HCT116 (cell line): ENCODE results near the gene IQCM. TPM values are rescaled to one million over a fixed set of nuclear protein-coding genes. Genes with fewer than 3 reads are reported as not detected.

Source experiments
- ATAC-seq: fragments of 200-7000 bp; cut with Tn5 transposase; 2 replicates; pipeline ENCODE4 v1.9.1; 2020; ENCODE audit warnings: mild to moderate bottlenecking, moderate library complexity
- BruUV-seq: library from RNA; stranded (reverse); fragments of 400-500 nt; replicated peaks from 2 replicates; lab custom pipeline; 2021; lab: Mats Ljungman, UMichigan
- CTCF ChIA-PET: fragments of 300-600 bp; sonication (Branson Sonifier 250); formaldehyde crosslinking; loops from one replicate; lab custom pipeline; 2021; ENCODE audit warnings: antibody characterized with exemption; lab: Charles Lee
- POLR2A ChIA-PET: fragments of 300-600, 350-600 bp; sonication (Branson Sonifier 250); formaldehyde crosslinking; loops from one replicate; lab custom pipeline; 2021; ENCODE audit warnings: antibody characterized with exemption; lab: Charles Lee
- RAD21 ChIA-PET, 2 experiments: fragments of 300-600 bp; sonication (Branson Sonifier 250); formaldehyde crosslinking; loops; one replicate each; lab custom pipeline; 2023; ENCODE audit warnings: low total read pairs in 2 of 2; ENCODE audit not compliant: uncharacterized antibody in 2 of 2, unreplicated experiment in 2 of 2, low non-redundant PET in 1 of 2; lab: Charles Lee
- DNase-seq: peaks from one replicate; pipeline ENCODE4 v3.0.0-alpha.2; 2010; ENCODE audit warnings: low read depth, low spot score
- H2AFZ ChIP-seq: fragments of 200-600 bp; shearing (Covaris generic), sonication (generic); 2 replicates; pipeline ENCODE4 v1.6.1; 2017; ENCODE audit warnings: low read depth, mixed run types, mixed read lengths, antibody characterized with exemption, low read length; ENCODE audit not compliant: poor library complexity, severe bottlenecking
- H3K27ac ChIP-seq: 2 replicates; pipeline ENCODE4 v1.5.1; 2012; ENCODE audit warnings: low read depth, low read length
- H3K27me3 ChIP-seq: fragments of 200-600 bp; sonication (generic); 2 replicates; pipeline ENCODE4 v1.6.1; 2016; ENCODE audit warnings: mixed run types, low read length, mixed read lengths; ENCODE audit not compliant: insufficient read depth
- H3K36me3 ChIP-seq, 2 experiments: fragments of 200-500 bp in 1 of 2; fragments of 200-600 bp in 1 of 2; sonication (Bioruptor generic) in 1 of 2; sonication (generic) in 1 of 2; 2 replicates each; pipeline versions ENCODE4 v1.5.1 to v1.6.1; 2014 to 2016; ENCODE audit warnings: low read length in 2 of 2, inconsistent platforms in 1 of 2, mixed read lengths in 1 of 2, mixed run types in 1 of 2; ENCODE audit not compliant: insufficient read depth in 2 of 2, control insufficient read depth in 1 of 2
- H3K4me1 ChIP-seq, 2 experiments: fragments of 200-600 bp in 1 of 2; sonication (generic) in 1 of 2; 2 replicates each; pipeline versions ENCODE4 v1.5.1 to v1.6.1; 2012 to 2017; ENCODE audit warnings: low read length in 2 of 2, inconsistent platforms in 1 of 2, mild to moderate bottlenecking in 1 of 2, mixed read lengths in 1 of 2, mixed run types in 1 of 2, moderate library complexity in 1 of 2; ENCODE audit not compliant: insufficient read depth in 2 of 2, control insufficient read depth in 1 of 2
- H3K4me2 ChIP-seq: fragments of 200-600 bp; sonication (generic); 2 replicates; pipeline ENCODE4 v1.6.1; 2017; ENCODE audit warnings: mixed run types, low read length, mixed read lengths
- H3K4me3 ChIP-seq, 2 experiments: fragments of 200-600 bp in 1 of 2; sonication (generic) in 1 of 2; replicated peaks in 1 of 2; 2 replicates each; pipeline ENCODE4 v1.5.1; 2011 to 2016; ENCODE audit warnings: low read length in 2 of 2, control low read depth in 1 of 2, low read depth in 1 of 2, mild to moderate bottlenecking in 1 of 2, mixed read lengths in 1 of 2, mixed run types in 1 of 2
- H3K79me2 ChIP-seq: fragments of 200-600 bp; sonication (generic); 2 replicates; pipeline ENCODE4 v1.6.1; 2017; ENCODE audit warnings: mild to moderate bottlenecking, mixed run types, low read length, moderate library complexity, mixed read lengths; ENCODE audit not compliant: insufficient read depth
- H3K9ac ChIP-seq: fragments of 200-600 bp; sonication (generic); 2 replicates; pipeline ENCODE4 v1.6.1; 2016; ENCODE audit warnings: low read length, mixed read lengths
- H3K9me2 ChIP-seq: fragments of 200-600 bp; sonication (generic), shearing (Covaris generic); 2 replicates; pipeline ENCODE4 v1.6.1; 2017; ENCODE audit warnings: mixed run types, mild to moderate bottlenecking, moderate library complexity; ENCODE audit not compliant: insufficient read depth
- H3K9me3 ChIP-seq, 2 experiments: fragments of 200-500 bp in 1 of 2; fragments of 200-600 bp in 1 of 2; sonication (Bioruptor generic) in 1 of 2; sonication (generic) in 1 of 2; 2 replicates each; pipeline ENCODE4 v1.6.1; 2014 to 2017; ENCODE audit warnings: low read length in 2 of 2, mixed read lengths in 2 of 2, inconsistent platforms in 1 of 2, low read depth in 1 of 2, mild to moderate bottlenecking in 1 of 2, mixed run types in 1 of 2, moderate library complexity in 1 of 2; ENCODE audit not compliant: control insufficient read depth in 1 of 2, insufficient read depth in 1 of 2
- H4K20me1 ChIP-seq: fragments of 200-600 bp; sonication (generic), shearing (Covaris generic); 2 replicates; pipeline ENCODE4 v1.6.1; 2017; ENCODE audit warnings: mixed run types, mild to moderate bottlenecking, moderate library complexity; ENCODE audit not compliant: insufficient read depth
- ATF3 ChIP-seq: IDR thresholded peaks from 2 replicates; pipeline ENCODE4 v1.6.1; 2012
- CBX3 ChIP-seq: IDR thresholded peaks from 2 replicates; pipeline ENCODE4 v1.6.1; 2012; ENCODE audit warnings: low read depth
- CEBPB ChIP-seq: IDR thresholded peaks from 2 replicates; pipeline ENCODE4 v1.6.1; 2012; ENCODE audit warnings: low read depth
- ELF1 ChIP-seq: IDR thresholded peaks from 2 replicates; pipeline ENCODE4 v1.6.1; 2012; ENCODE audit warnings: low read depth, borderline replicate concordance
- FOSL1 ChIP-seq: IDR thresholded peaks from 2 replicates; pipeline ENCODE4 v1.6.1; 2012; ENCODE audit warnings: low read depth
- POLR2A ChIP-seq: IDR thresholded peaks from 2 replicates; pipeline ENCODE4 v1.7.0; 2011; ENCODE audit warnings: borderline replicate concordance; ENCODE audit not compliant: insufficient read depth, insufficient read length; ENCODE audit errors: extremely low read depth
- POLR2AphosphoS5 ChIP-seq: IDR thresholded peaks from 2 replicates; pipeline ENCODE4 v1.6.1; 2011; ENCODE audit warnings: mild to moderate bottlenecking, low read depth, low read length, moderate library complexity
- SIN3A ChIP-seq: IDR thresholded peaks from 2 replicates; pipeline ENCODE4 v1.6.1; 2012; ENCODE audit warnings: low read depth
- TCF7L2 ChIP-seq: IDR thresholded peaks from 2 replicates; pipeline ENCODE4 v1.7.0; 2011; ENCODE audit warnings: borderline replicate concordance, inconsistent platforms; ENCODE audit not compliant: insufficient read depth, insufficient read length; ENCODE audit errors: extremely low read depth
- YY1 ChIP-seq: IDR thresholded peaks from 2 replicates; pipeline ENCODE4 v1.6.1; 2011; ENCODE audit warnings: low read length, low read depth, moderate library complexity, mild to moderate bottlenecking; ENCODE audit not compliant: insufficient replicate concordance; ENCODE audit errors: extremely low read depth
- ZNF274 ChIP-seq: fragments of 200-500 bp; sonication (Bioruptor generic); IDR thresholded peaks from 2 replicates; pipeline ENCODE4 v1.6.1; 2014; ENCODE audit warnings: mild to moderate bottlenecking, low read depth, low read length, inconsistent platforms
- intact Hi-C: fragments of 100-400 bp; cut with micrococcal nuclease; formaldehyde crosslinking; loops from 2 replicates; pipeline ENCODE4 v1.10.0; 2022
- total RNA-seq: library from RNA; stranded (reverse); gene quantifications from one replicate; pipeline ENCODE4 v1.2.1, GENCODE V29; 2021; ENCODE audit not compliant: unreplicated experiment
- TF ChIP-seq, protein P1 (sequence below): IDR thresholded peaks from 2 replicates; pipeline ENCODE4 v1.6.1; 2012

The IQCM gene
- total RNA-seq, 1 experiment from 2014 or later, result 0.20 TPM

DNA sequence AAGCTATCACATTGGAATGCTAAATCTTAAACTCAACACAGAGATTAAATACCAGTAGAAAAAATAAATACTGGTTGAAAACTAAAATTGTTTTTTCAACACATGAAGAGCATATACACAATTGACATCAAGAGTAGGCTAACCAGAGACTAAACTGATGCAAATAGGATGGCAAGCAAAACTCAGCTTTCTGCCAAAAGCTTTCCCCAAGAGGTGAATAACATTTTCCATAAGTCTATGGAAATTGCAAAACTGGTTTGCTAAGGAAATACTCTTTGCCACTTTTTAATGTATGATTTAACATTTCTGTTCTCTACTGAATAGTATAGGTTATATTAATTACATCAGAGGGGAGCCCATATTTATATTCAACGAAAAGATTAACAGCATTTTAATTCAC, 23.8 kb downstream of the IQCM start:
- ATAC-seq, result no peak
- POLR2A ChIA-PET, result no interaction called here
- no TSS peak for BruUV-seq
- Histone ChIP-seq H2AFZ (no peak overlapping the region), H3K9me2 (no peaks in the 10 kb centered on the region), H3K79me2 (no peaks in the 10 kb centered on the region), H3K4me2 (no peak overlapping the region), H3K27me3 (no peaks in the 10 kb centered on the region), H3K4me1 (no peaks in the 10 kb centered on the region), H3K9me3 (no peaks in the 10 kb centered on the region), H4K20me1 (no peaks in the 10 kb centered on the region), H3K9ac (no peak overlapping the region), H3K36me3 (no peaks in the 10 kb centered on the region), H3K27ac (no peak overlapping the region), H3K4me3 (no peak overlapping the region)
- CTCF ChIA-PET, result no interaction called here
- no peak for DNase-seq
- intact Hi-C loops, result no loop called here
- TF ChIP-seq YY1 (no peak), FOSL1 (no peak), POLR2AphosphoS5 (no peak), CEBPB (no peak), SIN3A (no peak), CBX3 (no peak)
- RAD21 ChIA-PET, result no interaction called here

DNA sequence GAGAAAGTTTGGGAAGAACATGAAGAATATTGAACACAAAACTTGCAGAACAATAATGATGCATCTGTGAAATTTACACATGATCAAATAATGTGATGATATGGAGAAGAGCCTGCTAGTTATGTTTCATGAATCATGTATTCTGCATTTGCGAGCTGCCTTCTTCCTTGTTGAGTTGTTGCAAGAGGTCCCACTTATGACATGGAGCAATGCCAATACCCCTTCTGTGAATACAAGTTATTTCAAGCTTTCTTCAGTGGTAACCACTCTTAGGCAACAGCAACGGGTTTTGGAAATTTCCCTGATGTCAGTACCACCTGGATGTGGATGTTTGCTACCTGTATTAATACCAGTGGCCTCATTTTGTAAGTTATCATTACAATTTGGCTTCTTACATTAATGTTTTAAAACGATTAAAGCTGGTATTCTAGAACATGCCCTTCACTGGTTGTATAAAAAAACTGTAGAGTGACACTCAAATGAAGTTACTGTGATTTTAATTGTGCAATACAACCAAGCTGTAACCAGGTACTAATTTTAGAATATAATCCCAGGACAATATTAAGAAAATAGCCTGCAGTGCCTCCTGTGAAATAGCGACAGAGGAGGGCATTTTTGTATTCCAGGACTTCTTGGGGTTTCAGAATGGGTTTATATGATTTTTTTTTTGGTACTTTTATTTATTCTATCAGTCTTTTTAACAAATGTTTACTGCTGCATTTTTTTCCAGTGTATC, 25.3 kb downstream of the IQCM start:
- TF ChIP-seq TCF7L2 (no peak), POLR2A (no peak), SIN3A (no peak), CEBPB (no peak), ATF3 (no peak), ZNF274 (no peak), ELF1 (no peak)
- TF ChIP-seq, protein P1, sequence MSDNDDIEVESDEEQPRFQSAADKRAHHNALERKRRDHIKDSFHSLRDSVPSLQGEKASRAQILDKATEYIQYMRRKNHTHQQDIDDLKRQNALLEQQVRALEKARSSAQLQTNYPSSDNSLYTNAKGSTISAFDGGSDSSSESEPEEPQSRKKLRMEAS, result no peak
- CTCF ChIA-PET, result no interaction called here
- POLR2A ChIA-PET, result no interaction called here

More for the DNA sequence above, 25.3 kb downstream of the IQCM start:
- no peaks in the 10 kb centered on the region for H3K79me2 ChIP-seq
- H3K4me3 ChIP-seq, result no peak overlapping the region
- H3K9ac ChIP-seq, result no peak overlapping the region
- no peak for ATAC-seq
- no peak for DNase-seq
- no peaks in the 10 kb centered on the region for H3K9me3 ChIP-seq
- H3K36me3 ChIP-seq, result no peaks in the 10 kb centered on the region
- no TSS peak for BruUV-seq
- RAD21 ChIA-PET, result no interaction called here
- H3K27ac ChIP-seq, result no peak overlapping the region
- no peaks in the 10 kb centered on the region for H3K27me3 ChIP-seq
- H3K9me2 ChIP-seq, result no peaks in the 10 kb centered on the region
- H3K4me2 ChIP-seq, result no peak overlapping the region
- H2AFZ ChIP-seq, result no peak overlapping the region
- H4K20me1 ChIP-seq, result no peaks in the 10 kb centered on the region
- intact Hi-C loops, result no loop called here
- peaks cover 0 to 3% of the 10 kb centered on the region in 2 experiments; a peak in 1 of 4 replicates for H3K4me1 ChIP-seq
